ENCODE data around the gene REEP3. TPM values are rescaled to one million over a fixed set of nuclear protein-coding genes. Genes with fewer than 3 reads are reported as not detected.

REEP3 gene
- total RNA-seq, 4 donors from 2014 or later = 22.8 to 36.7 (median 32.1) TPM

DNA sequence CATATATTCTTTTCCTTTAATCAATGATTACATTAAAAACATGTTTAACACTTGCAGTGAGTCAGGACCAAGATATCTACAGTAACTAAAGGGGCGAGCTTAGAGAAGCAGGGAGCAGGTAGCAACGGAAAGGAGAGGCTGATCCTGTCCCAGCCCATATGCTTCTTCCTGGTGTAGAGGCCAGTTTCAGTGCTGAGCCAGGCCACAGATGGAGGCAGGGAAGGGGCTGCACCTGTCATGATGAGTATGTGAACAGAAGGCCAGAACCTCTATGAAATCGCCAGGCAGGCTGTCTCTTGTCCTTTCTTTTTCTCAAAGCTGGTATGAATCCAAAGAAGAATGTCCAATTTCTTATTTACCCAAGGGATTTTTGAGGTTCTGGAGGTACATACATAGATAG, 16.3 kb downstream of the REEP3 start:
- DNase-seq (no peak), ATAC-seq (no peak)
- in situ Hi-C loops (cut with MboI; ENCODE audit: low sequenced_read_pairs in 4 of 4) (no loop called here), intact Hi-C loops (cut with DNase I; ENCODE audit: low total_unique reads) (no loop called here)
- Histone ChIP-seq H3K27me3 (no peaks in the 10 kb centered on the region), H3K4me1 (peaks cover 13 to 14% of the 10 kb centered on the region in 2 donors), H3K9me3 (no peaks in the 10 kb centered on the region), H3K4me3 (no peak overlapping the region), H3K36me3 (no peaks in the 10 kb centered on the region), H3K27ac (peak overlapping the region in 3 of 4 donors; percentile 7 to 59 (median 50))
- TF ChIP-seq POLR2A (IDR thresholded peaks at IDR 0.05) (no peak), CTCF (IDR thresholded peaks at IDR 0.05 in 4 of 5, conservative IDR thresholded peaks at IDR 0.05 in 1 of 5) (no peak)

DNA sequence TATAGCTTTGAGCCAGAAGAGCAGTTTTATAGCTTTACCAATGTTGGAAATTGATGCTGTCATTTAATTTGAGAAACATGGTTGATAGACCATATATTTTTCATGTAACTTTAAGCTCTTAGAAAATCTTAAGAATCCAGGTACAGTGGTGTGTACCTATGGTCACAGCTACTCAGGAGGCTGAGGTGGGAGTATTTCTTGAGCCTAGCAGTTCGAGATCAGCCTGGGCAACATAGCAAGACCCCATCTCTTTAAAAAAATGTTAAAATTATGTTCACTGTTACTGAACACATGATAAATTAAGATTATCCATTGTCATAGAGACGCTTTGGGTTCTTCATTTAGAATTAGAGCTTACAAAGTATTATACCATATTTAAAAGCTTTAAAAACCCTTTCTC, 18.2 kb downstream of the REEP3 start:
- no peak for TF ChIP-seq CTCF (IDR thresholded peaks at IDR 0.05 in 4 of 5, conservative IDR thresholded peaks at IDR 0.05 in 1 of 5)
- no peak for TF ChIP-seq POLR2A (IDR thresholded peaks at IDR 0.05)
- no peak overlapping the region for H3K4me3 ChIP-seq
- H3K4me1 ChIP-seq = peaks cover 14 to 18% of the 10 kb centered on the region in 2 donors
- ATAC-seq (no peak), DNase-seq (no peak)
- in situ Hi-C loops (cut with MboI; ENCODE audit: low sequenced_read_pairs in 4 of 4) (no loop called here), intact Hi-C loops (cut with DNase I; ENCODE audit: low total_unique reads) (no loop called here)
- no peak overlapping the region for H3K27ac ChIP-seq
- H3K27me3 ChIP-seq = no peaks in the 10 kb centered on the region
- no peaks in the 10 kb centered on the region for H3K36me3 ChIP-seq
- no peaks in the 10 kb centered on the region for H3K9me3 ChIP-seq

DNA sequence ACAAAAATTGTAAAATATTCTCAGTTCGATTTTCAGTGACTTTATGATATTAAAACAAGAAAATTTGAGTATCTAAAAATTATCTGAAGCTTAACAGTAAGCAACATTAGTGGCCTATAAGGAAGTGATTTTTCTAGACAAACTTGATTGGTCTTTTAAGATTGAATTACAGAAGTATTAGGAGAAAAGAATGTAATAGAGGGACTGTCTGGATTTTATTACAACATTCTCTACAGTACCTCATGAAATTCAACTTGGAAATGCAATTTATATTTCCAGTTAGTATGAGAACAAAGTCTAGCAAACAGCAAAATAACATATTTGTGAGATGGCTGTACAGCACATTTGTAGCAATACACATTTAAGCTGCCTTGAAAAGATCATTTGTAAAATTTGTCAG, 18.8 kb downstream of the REEP3 start:
- Histone ChIP-seq H3K4me3 (no peak overlapping the region), H3K9me3 (no peaks in the 10 kb centered on the region), H3K36me3 (no peaks in the 10 kb centered on the region), H3K27ac (no peak overlapping the region), H3K4me1 (peaks cover 14 to 21% of the 10 kb centered on the region in 2 donors), H3K27me3 (no peaks in the 10 kb centered on the region)
- TF ChIP-seq POLR2A (IDR thresholded peaks at IDR 0.05) (no peak), CTCF (IDR thresholded peaks at IDR 0.05 in 4 of 5, conservative IDR thresholded peaks at IDR 0.05 in 1 of 5) (no peak)
- in situ Hi-C loops (cut with MboI; ENCODE audit: low sequenced_read_pairs in 4 of 4) = no loop called here
- intact Hi-C loops (cut with DNase I; ENCODE audit: low total_unique reads) = no loop called here
- DNase-seq (no peak), ATAC-seq (no peak)

DNA sequence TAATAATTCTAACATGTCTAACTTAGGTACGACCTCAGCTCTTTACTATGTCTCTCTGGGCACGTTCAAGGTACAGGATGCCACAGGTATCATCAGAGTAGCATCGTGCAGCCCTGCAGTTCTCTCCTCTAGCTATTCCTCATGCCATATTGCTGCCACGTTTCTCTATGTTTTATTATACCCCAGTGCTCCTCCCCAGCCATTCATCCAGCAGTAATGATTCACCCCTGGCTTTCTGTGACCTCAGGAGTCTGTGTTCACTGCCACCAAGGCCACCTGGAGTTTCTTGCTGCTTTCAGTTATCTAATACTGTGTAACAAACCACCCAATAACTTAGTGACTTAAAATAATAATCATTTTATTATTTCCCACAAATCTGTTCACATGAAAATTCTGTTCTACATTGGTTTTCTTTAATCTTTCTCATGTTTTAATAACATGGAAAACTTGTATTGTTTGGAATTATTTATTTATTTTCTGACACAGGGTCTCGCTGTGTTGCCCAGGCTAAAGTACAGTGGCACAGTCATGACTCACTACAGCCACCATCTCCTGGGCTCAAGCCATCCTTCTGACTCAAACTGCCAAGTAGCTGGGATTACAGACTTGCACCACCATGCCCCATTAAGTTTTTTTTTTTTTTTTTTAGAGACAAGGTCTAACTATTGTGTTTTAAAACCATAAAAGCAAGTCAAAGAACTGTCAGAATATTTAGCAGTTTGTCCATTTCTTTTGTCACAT, 21.8 kb downstream of the REEP3 start:
- in situ Hi-C loops (cut with MboI; ENCODE audit: low sequenced_read_pairs in 4 of 4) (no loop called here), intact Hi-C loops (cut with DNase I; ENCODE audit: low total_unique reads) (no loop called here)
- Histone ChIP-seq H3K27me3 (no peaks in the 10 kb centered on the region), H3K9me3 (no peaks in the 10 kb centered on the region), H3K4me3 (no peak overlapping the region), H3K27ac (no peak overlapping the region), H3K4me1 (peaks cover 10 to 23% of the 10 kb centered on the region in 2 donors), H3K36me3 (no peaks in the 10 kb centered on the region)
- ATAC-seq (peak in 1 of 2 donors; percentile 73), DNase-seq (no peak)
- no peak for TF ChIP-seq CTCF (IDR thresholded peaks at IDR 0.05 in 4 of 5, conservative IDR thresholded peaks at IDR 0.05 in 1 of 5)
- TF ChIP-seq POLR2A (IDR thresholded peaks at IDR 0.05) = no peak

DNA sequence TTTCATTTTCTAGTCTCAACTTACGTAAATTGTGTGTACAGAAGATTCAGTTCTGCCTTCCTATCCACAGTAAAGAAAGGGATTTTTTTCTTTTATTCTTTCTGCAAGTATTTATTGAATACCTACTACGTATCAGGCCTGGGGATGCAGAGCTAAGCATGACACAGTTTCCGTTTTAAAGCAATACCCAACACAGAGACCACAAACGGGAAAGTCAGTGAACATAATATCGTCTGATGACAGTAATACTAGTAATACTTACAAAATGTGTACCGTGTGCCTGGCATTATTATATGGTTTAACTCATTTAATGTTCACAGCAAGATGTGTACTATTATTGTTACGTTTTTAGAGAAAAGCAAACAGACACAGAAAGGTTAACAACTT, 22.4 kb downstream of the REEP3 start:
- intact Hi-C loops (cut with DNase I; ENCODE audit: low total_unique reads) (no loop called here), in situ Hi-C loops (cut with MboI; ENCODE audit: low sequenced_read_pairs in 4 of 4) (no loop called here)
- H3K27me3 ChIP-seq = no peaks in the 10 kb centered on the region
- H3K4me3 ChIP-seq = no peak overlapping the region
- no peak for TF ChIP-seq POLR2A (IDR thresholded peaks at IDR 0.05)
- no peak for TF ChIP-seq CTCF (IDR thresholded peaks at IDR 0.05 in 4 of 5, conservative IDR thresholded peaks at IDR 0.05 in 1 of 5)
- H3K27ac ChIP-seq = no peak overlapping the region
- no peak for DNase-seq
- H3K4me1 ChIP-seq = peaks cover 13 to 25% of the 10 kb centered on the region in 2 donors
- ATAC-seq = no peak
- no peaks in the 10 kb centered on the region for H3K36me3 ChIP-seq
- no peaks in the 10 kb centered on the region for H3K9me3 ChIP-seq
